Right atrium auricular region (tissue), 2 donors: Measurements from ENCODE around the gene GP1BB. TPM values are rescaled to one million over a fixed set of nuclear protein-coding genes. Genes with fewer than 3 reads are reported as not detected.

Source experiments
- DNase-seq: peaks from one replicate; pipeline ENCODE4 v3.0.0-alpha.2; 2019; ENCODE audit warnings: low spot score
- H3K27ac ChIP-seq, 2 donors: fragments of 200-600 bp; sonication (generic); 1 replicate in 1 of 2; 2 replicates in 1 of 2; pipeline ENCODE4 v1.5.1; 2016 to 2019
- H3K27me3 ChIP-seq, 2 donors: fragments of 200-600 bp; sonication (generic); one replicate each; pipeline versions ENCODE4 v1.5.1 to v1.6.0; 2017 to 2019
- H3K36me3 ChIP-seq: fragments of 200-600 bp; sonication (generic); one replicate; pipeline ENCODE4 v1.5.1; 2016
- H3K4me1 ChIP-seq, 2 donors: fragments of 200-600 bp; sonication (generic); one replicate each; pipeline versions ENCODE4 v1.5.1 to v1.6.0; 2017 to 2019
- H3K4me3 ChIP-seq, 2 donors: fragments of 200-600 bp; sonication (generic); 1 replicate in 1 of 2; 2 replicates in 1 of 2; pipeline ENCODE4 v1.5.1; 2017 to 2019; ENCODE audit warnings: mild to moderate bottlenecking in 1 of 2, moderate library complexity in 1 of 2
- H3K9me3 ChIP-seq, 2 donors: fragments of 200-600 bp; sonication (generic); one replicate each; pipeline ENCODE4 v1.5.1; 2019
- total RNA-seq, 2 donors: library from RNA; depleted of rRNA; stranded (reverse); fragments of >200 nt; gene quantifications; one replicate each; pipeline ENCODE4 v1.1.0, GENCODE V29; 2016
- TF ChIP-seq, protein P1 (sequence below), 2 donors: fragments of 200-600 bp; sonication (generic); IDR thresholded peaks; one replicate each; pipeline ENCODE4 v1.5.1; 2019; ENCODE audit warnings: antibody characterized with exemption in 2 of 2

Gene GP1BB
- total RNA-seq, 2 donors from 2014 or later, result 25.8 to 34.7 TPM

DNA sequence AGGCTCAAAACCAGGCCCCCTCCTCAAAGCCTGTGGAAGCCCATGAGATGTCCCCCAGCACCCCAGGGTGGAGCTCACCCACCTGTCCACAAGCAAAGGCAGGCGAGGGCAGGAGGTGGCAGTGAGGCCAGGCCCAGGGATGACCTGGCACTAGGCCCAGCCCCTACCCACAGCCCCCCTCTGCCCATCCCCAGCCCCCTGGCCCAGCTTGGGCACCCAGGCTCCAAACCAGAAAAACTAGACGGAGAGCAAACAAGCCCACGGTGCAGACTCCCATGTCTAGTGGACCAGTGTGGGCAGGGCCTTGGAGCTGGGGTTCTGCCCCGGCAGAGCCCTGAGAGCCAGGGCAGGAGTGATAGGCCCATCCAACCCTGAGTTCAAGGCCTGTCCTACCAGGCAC, 20.3 kb downstream of the GP1BB start:
- peaks cover 0 to 25% of the 10 kb centered on the region in 2 donors for H3K4me1 ChIP-seq
- no peaks in the 10 kb centered on the region for H3K36me3 ChIP-seq
- H3K27ac ChIP-seq, result no peak overlapping the region
- no peaks in the 10 kb centered on the region for H3K27me3 ChIP-seq
- H3K9me3 ChIP-seq, result no peaks in the 10 kb centered on the region
- no peak overlapping the region for H3K4me3 ChIP-seq
- no peak for DNase-seq
- TF ChIP-seq, protein P1, sequence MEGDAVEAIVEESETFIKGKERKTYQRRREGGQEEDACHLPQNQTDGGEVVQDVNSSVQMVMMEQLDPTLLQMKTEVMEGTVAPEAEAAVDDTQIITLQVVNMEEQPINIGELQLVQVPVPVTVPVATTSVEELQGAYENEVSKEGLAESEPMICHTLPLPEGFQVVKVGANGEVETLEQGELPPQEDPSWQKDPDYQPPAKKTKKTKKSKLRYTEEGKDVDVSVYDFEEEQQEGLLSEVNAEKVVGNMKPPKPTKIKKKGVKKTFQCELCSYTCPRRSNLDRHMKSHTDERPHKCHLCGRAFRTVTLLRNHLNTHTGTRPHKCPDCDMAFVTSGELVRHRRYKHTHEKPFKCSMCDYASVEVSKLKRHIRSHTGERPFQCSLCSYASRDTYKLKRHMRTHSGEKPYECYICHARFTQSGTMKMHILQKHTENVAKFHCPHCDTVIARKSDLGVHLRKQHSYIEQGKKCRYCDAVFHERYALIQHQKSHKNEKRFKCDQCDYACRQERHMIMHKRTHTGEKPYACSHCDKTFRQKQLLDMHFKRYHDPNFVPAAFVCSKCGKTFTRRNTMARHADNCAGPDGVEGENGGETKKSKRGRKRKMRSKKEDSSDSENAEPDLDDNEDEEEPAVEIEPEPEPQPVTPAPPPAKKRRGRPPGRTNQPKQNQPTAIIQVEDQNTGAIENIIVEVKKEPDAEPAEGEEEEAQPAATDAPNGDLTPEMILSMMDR (IDR thresholded peaks at IDR 0.05), result no peak

DNA sequence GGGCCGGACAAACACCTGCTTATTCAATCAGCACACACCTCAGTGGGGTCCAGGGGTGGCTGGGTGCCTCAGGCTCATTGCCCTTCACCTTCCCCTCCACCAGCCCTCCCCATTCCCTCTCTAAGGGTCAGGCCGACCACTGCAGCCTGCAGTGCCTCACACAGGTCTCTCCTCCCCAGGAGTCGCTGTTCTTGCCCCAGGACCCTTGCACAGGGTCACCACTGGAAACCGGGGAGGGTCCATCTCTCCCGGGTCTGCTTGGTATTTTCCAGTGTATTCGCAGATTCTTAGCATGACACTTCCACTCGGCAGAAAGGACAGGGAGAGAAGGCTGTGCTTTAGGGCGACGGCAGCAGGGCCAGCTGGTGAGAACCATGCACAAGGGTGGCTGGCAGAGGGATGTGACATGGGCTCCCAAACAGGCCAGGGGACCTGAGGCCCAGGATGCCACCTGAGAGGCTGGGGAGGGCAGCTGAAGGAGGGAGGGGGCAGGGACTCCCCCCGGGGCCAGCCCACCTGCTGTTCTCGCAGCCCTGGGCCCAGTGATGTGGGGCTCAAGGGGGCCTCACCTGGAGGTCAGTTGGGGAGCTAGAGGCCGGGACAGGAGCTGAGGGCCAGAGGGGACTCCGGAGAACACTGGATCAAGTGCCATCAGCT, 21.1 kb downstream of the GP1BB start:
- H3K27ac ChIP-seq, result peak overlapping the region; percentile 37 to 81
- DNase-seq, result no peak
- H3K4me3 ChIP-seq, result no peak overlapping the region
- peaks cover 0 to 25% of the 10 kb centered on the region in 2 donors for H3K4me1 ChIP-seq
- no peaks in the 10 kb centered on the region for H3K9me3 ChIP-seq
- TF ChIP-seq, protein P1 (IDR thresholded peaks at IDR 0.05), result no peak
- H3K27me3 ChIP-seq, result no peaks in the 10 kb centered on the region
- no peaks in the 10 kb centered on the region for H3K36me3 ChIP-seq

DNA sequence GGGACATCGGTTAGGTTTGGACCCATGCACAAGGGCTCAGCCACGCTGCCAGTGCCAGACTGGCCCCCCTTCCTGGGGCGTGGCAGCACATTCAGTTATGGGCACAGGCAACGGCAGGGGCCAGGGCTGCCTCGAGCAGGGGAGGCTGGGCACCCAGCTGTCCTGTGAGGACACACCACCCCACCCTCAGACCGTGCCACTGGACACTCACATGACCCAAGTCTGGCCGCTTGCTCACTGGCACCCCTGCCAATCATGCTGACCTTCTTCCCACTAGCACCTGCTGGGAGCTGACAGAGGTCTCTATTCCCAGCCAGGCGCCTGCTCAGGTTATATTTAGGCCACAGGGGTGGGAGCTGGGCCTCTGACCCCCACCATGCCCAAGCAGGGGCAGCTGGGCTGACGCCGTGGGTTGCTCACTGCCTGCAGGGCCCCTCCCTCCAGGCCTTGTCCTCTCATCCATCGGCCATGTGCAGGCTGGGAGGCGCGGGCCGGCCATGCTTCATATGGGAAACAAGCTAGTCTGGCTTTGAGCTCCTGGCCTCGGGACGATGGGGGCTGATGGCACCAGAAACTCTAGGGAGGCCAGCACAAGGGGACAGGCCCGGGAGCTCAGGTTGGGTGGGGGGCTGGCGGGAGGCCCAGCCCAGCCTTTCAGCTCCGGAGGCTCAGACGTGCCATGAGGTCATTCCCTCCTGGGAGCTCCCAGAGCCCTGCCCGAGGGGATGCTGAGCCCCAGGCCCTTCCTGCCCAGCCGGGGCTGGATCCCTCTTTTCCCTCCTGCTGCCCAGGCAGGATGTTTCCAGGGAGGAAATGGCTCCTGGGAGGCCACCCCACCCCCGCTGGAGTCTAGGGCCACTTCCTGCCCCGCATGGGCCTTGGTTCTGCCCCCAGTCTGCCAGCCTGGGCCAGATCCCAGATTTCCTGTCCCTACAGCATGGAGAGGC, 22.1 kb downstream of the GP1BB start:
- peak; percentile 66 for DNase-seq
- Histone ChIP-seq H3K36me3 (no peaks in the 10 kb centered on the region), H3K27ac (peak overlapping the region; percentile 63 to 81), H3K4me1 (peaks cover 0 to 25% of the 10 kb centered on the region in 2 donors), H3K9me3 (no peaks in the 10 kb centered on the region), H3K4me3 (no peak overlapping the region), H3K27me3 (no peaks in the 10 kb centered on the region)
- TF ChIP-seq, protein P1 (IDR thresholded peaks at IDR 0.05), result no peak

DNA sequence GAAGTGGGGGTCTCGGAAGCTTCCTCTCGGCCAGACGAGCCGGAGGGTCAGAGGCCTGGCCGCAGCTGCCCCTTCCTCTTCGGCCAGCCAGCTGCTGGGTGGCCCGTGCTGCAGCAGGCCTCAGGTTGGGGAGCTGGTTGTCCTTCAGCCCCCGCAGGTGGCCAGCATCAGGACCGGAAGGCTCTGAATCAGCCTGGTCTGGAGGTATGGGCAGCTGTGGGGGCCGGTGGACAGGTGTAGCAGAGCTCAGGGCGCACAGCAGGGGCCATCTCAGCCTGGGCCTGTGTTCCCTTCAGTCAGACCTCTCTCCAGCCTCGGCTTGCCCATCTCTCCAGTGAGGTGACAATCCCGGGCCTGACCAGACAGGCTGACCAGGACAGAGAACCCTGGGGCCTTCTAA, 23.4 kb downstream of the GP1BB start:
- no peak overlapping the region for H3K4me3 ChIP-seq
- H3K9me3 ChIP-seq, result no peaks in the 10 kb centered on the region
- TF ChIP-seq, protein P1 (IDR thresholded peaks at IDR 0.05), result no peak
- peak overlapping the region in 1 of 2 donors; percentile 81 for H3K27ac ChIP-seq
- no peaks in the 10 kb centered on the region for H3K36me3 ChIP-seq
- no peaks in the 10 kb centered on the region for H3K27me3 ChIP-seq
- peaks cover 0 to 25% of the 10 kb centered on the region in 2 donors for H3K4me1 ChIP-seq
- DNase-seq, result no peak

DNA sequence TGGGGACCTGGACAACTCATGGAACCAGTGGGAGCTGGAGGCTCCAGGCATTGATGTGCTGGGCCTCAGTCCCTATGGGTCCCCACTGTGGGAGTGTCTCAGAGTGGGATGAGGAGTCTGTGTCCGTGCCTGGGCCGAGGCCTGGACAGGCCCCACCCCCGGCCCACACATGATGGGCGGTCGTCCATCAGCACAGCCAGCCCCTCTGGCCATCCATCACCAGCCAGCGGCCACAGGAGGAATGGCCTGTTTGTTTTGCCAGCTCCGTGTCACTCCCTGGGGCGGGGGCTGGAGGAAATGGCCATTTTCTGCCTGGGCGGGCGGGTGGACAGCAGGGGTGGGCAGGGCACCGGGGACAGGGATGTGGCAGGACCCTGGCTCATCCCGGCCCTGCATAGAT, 24.2 kb downstream of the GP1BB start:
- no peak for DNase-seq
- Histone ChIP-seq H3K4me1 (peaks cover 0 to 25% of the 10 kb centered on the region in 2 donors), H3K9me3 (no peaks in the 10 kb centered on the region), H3K4me3 (no peak overlapping the region), H3K27me3 (no peaks in the 10 kb centered on the region), H3K36me3 (no peaks in the 10 kb centered on the region), H3K27ac (no peak overlapping the region)
- TF ChIP-seq, protein P1 (IDR thresholded peaks at IDR 0.05), result no peak
